ENCODE data around the gene R3HDM4.
"Not testable (repeated sequence)": the region's sequence is repeated elsewhere in the genome, so short reads cannot be mapped to it uniquely, and the experiment has no call there.

Gene R3HDM4

DNA sequence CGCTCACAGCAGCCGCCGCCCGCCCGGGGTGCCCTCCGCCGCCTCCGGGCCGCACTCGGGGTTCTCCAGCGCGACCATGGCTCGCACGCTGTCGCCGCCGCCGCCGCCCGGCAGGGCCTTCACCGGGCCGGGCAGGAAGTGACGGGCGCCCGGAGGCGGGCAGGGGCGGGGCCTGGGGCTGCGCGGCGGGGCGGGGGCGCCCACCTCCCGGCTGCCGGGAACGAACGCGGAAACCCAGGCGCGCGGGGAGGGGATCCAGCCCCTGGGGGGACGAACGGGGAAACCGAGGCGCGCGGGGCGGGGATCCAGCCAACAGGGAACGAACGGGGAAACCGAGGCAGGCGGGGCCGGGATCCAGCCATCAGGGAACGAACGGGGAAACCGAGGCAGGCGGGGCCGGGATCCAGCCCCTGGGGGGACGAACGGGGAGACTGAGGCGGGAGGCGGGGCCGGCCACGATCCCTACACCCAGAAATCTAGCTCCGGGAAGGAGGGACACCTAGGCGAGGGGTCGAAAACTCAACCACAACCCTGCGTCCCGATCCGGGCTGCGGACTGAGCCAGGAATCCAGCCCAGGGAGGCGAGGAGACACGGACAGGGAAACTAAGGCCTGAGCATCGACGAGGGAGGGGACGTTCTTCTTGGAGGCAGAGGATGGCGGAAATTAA lies at the start of gene R3HDM4:
TSS of gene R3HDM4 (minus strand) at position 140 of the 669 bp plus-strand sequence. CDS start at position 78, 62 bp downstream.
- no peak for FAIRE-seq

DNA sequence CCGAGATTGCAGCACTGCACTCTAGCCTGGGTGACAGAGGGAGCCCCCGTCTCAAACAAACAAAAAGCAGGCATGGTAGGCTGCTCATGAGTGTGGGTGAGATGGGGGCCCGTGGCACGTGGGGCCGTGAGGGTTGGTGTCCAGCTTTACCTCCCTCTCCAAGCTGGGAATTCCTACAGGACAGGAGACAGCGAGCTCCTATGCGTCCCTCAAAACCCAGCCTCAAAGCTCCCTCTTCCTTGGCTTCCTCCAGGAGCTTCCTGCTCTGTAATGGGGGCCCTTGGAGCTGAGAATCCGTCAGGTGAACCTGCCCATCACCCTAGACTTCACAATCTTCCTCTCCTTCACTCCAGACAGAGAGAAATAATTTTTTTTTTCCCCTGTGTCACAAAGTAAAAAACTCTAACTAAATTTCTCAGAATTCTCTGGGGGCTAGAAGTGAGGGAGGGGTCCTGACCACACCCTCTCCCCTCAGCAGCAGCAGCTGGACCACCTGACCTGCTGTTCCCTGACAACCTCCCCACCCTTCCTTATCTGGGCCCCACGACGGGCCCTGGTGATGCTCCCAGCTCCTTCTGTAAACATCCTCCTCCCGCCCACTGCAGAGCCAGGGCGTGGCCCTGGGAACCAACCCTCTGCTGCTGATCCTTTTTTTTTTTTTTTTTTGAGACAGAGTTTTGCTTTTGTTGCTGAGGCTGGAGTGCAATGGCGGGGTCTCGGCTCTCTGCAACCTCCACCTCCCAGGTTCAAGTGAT lies 49.0 kb upstream of the R3HDM4 start:
- FAIRE-seq: no peak

DNA sequence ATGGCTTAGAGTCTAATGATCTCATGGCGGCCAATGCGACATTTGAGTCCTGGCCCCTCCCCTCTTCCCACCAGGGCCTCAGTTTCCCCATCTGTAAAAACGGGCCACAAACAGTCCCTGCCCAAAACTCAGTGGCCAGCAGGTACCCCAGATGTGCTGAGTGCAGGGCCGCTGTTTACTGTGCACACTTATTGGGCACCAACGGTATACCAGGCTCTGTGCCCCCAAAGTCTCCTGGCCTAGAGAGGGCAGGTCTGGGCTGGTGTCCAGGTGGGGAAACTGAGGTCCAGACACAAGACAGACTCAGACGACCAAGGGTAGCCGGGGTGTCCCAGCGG lies 47.6 kb upstream of the R3HDM4 start:
- no peak for FAIRE-seq

DNA sequence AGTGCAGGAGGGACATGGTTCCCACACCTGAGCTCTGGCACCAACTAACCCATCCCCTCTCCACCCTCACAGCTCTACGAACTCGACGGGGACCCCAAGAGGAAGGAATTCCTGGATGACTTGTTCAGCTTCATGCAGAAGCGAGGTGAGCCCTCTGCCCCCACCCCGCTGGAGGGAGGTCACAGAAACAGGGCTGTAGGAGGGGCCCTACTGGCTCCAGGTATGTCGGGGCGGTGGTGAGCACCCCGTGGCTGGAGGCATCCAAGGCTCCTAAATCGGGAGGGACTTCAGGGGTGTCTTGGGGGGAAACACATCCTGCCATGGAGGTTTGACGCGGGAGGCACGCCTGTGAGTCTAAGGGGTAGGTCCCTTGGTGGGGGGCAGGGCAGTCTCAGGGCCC lies 47.0 kb upstream of the R3HDM4 start:
- FAIRE-seq: no peak

DNA sequence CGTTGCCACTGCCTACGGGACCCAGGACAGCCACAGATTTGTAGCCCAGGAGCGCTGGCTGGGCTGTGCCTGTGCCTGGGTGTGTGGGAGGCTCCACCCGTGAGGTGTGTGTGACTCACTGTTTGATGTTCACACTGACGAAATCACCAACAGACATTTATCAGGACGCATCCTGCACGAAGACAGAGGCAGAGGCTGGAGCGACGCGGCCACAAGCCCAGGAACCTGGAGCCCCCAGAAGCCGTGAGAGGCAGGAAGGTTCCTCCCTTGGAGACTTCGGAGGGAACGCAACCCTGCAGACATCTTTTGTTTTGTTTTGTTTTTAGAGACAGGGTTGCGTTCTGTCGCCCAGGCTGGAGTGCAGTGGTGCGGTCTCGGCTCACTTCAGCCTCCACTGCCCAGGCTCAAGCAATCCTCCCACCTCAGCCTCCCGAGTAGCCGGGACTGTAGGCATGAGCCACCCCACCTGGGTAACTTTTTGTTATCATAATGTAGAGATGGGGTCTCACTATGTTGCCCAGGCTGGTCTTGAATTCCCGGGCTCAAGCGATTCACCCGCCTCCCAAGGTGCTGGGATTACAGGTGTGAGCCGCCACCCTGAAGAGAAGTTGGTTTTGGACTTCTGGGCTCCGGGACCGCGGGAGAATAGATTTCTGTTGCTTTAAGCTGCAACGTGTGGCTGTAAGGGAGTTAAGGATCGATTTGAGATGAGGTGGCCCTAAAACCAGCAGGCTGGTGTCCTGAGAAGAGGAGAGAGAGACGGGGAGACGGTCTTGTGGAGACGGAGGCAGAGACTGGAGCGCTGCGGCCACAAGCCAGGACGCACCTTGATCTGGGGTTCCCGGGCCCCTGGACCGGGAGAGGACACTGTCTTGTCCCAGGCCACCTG lies 46.2 kb upstream of the R3HDM4 start:
- no peak for FAIRE-seq

DNA sequence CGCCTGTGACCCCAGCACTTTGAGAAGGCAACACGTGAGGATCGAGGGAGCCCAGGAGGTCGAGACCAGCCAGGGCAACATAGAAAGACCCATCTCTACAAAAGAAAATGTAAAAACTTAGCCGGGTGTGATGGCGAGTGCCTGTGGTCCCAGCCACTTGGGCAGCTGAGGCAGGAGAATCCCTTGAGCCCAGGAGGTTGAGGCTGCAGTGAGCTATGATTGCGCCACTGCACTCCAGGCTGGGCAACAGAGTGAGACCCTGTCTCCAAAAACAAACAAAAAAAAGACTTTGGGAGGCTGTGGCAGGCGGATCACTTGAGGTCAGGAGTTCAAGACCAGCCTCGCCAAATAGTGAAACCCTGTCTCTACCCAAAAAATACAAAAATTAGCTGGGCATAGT lies 44.6 kb upstream of the R3HDM4 start:
- not testable (repeated sequence) for FAIRE-seq

DNA sequence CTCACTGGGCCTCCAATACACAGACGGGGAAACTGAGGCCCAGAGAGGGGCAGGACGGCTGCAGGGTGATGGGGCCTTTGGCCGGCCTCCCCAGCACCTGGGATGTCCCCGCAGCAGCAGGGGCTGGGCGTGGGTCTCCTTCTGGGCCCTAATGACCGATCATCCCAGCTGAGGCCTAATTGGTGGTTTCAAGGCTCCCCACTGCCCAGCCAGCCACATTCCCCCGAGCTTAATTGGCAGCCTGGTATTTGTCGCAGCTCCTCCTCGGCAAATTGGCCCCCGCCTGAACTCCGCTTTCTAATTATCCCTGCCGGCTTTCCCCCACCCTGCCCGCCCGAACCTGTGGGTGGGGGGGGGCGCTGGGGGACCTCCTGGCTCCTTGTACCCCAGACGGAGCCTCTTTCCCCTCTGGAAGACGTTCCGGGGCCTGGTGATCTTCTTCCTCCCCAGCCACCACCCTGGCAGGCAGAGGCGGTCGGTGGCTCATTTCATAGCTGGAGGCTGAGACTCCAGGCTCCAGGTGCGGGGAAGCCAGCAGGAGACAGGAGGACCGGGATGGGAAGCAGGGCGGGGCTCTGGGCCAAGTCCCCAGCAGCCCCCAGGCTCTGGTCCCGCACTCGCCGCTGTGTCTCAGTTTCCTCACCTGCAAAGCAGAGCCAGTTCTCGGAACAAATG lies 43.9 kb upstream of the R3HDM4 start:
- FAIRE-seq: no peak

DNA sequence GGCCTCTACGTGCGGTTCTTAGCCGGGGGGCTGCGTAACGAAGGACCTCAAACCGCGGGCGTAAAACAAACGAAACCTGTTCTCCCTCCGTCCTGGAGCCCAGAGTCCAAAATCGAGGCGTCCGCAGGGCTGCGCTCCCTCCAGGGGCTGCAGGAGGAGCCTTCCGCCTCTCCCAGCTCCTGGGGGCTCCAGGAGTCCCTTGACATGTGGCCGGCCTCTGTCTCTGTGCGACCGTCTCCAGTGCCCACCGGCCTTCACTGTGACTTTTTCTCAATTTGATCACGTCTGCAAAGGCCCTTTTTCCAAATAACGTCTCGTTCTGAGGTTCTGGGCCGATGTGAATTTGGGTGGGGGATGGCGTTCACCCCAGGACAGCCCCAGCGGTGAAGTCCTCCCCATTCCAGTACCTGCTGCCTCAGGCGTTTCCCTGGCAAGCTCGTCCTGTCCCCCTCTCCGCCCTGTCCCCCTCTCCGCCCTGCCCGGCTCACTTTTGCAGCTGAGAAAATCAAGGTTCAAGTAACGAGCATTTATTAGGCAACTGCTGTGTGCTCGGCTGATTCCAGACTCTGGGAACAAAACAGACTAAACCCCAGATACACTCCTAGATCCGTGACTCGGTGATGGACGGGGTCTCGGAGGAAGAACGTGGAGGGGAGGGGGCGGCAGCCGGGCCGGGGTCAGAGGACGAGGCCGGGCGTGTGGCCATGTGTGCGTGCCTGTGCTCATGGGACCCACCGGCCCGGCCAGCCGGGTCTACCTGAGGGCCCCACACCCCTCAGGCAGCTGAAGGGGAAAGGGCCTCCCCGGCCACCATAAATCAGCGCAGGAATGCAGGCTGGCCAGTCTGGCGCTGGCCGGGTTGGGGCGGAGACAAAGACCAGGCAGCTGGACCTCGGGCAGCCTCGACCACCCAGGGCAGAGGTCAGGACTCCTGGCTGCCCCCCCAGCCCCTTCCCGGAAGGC lies 43.1 kb upstream of the R3HDM4 start:
- FAIRE-seq: no peak

DNA sequence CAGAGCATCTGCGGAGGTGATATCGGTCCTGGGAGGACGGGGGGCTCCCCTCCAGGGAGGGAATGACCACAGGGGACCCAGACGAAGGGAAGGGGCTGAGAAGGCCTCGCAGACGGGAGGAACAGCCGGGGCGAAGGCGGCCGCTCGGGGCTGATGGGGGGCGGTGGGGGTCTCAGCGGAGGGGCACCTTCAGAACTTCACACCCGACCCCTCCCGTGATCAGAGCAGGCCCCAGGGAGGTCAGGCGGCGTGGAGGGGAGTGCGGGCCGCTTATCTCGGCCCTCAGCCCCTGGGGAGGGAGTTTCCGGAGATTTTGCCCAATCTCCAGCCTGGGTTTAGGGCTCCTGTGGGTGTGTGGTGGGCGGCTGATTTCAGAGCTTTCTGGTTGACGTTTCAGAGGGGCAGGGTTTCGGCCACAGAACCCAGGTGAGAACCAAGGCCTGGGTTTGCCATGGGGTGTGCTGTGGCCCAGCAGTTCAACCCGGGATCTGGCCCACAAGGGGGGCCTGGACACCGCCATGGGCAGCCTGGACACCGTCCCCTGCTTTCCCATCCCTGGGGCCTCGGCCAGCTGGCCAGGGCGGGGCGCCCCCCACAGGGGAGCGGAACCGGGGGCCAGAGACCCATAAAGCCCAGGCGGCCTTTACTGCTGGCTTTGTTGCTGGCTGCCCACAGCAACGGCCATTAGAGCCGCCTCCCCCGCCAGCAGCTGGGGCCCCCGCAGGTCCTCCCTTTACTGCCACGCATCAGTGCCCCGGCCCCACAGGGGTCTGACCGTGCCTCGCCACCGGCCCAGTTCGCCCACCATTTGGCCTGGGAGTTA lies 41.9 kb upstream of the R3HDM4 start:
- FAIRE-seq: no peak

DNA sequence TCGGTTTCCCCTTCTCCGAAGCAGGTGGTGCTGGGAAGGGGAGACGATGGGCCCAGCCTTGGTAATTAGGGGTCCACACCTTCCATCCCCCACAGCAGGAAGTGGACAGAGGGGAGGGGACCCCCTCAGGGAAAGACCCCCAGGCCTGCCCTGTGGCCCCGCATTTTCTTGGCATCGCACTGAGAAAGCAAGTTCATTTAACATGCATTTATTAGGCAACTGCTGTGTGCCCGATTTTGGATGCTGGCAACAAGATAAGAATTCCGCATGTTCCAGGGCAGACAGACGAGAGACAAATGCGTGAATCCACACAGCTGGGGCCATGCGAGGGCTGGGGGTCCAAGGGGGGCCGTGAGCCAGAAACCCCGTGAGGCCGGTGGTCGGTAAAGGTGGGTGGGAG lies 41.3 kb upstream of the R3HDM4 start:
- FAIRE-seq: no peak

DNA sequence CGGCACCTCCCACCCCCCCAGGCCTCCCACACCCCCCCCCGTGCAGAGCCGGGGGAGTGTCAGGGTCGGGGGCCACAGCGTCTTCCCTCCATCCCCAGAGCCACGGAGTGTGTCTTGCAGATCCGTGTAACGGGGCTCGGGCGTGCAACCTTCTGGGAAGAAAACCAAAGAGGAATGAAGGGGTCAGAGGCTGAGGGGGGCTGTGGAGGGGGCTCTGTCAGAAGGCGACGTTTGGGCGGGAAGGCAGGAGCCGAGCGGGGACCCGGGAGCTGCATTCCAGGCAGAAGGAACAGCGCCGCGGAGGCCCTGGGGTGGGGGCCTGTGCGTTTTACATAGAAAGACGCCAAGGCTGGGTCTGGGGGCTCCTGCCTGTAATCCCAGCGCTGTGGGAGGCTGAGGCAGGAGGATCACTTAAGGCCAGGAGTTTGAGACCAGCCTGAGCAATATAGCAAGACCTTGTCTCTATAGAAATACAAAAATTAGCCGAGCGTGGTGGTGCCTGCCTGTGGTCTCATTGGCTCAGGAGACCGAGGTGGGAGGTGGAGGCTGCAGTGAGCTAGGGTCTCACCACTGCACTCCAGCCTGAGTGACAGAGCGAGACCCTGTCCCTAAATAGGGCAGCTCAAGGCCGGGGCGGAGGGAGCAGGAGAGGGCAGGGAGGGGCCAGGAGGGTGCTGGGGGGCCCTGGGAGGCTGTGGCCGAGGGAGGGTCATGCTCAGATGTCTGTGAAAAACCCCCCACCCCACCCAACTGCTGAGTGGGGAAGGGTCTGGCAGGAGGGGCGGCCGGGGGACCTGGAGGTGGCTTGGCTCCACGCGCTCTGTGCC lies 40.6 kb upstream of the R3HDM4 start:
- no peak for FAIRE-seq

DNA sequence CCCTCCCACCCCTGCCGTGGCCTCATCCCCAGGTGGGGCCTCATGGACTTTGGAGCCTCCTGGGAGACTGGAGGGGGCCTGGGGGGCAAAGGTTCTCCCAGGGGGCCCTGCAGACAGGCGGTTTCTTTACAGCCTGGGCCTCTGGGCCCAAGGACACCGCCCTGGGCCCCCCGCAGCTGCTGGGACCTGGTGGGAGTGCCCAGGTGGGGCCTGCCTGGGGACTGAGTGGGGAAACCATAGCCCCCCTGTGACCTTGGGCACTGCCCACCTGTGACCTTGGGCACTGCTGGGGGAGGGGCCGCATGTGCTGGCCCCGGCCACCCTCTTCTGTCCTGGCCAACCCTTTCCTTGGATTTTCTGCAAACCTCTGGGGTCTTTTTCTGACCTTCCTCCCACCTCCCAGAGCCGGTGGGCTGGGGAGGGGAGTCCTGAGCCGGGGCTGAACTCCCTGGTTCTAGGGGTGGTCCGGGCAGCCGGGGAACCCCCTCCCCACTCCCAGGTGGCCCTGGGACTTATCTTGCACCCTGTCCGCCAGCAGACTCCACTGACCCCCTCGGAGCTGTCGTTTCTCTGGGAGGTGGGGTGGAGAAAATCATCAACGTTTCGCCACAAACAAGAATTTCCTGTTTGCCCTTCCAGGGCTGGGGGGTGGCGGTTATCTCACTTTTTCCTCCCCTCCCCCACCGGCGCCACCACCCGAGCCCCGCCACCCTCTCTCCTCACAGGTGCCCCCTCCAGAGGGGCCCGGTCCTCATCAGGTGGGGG lies 39.8 kb upstream of the R3HDM4 start:
- FAIRE-seq: no peak

DNA sequence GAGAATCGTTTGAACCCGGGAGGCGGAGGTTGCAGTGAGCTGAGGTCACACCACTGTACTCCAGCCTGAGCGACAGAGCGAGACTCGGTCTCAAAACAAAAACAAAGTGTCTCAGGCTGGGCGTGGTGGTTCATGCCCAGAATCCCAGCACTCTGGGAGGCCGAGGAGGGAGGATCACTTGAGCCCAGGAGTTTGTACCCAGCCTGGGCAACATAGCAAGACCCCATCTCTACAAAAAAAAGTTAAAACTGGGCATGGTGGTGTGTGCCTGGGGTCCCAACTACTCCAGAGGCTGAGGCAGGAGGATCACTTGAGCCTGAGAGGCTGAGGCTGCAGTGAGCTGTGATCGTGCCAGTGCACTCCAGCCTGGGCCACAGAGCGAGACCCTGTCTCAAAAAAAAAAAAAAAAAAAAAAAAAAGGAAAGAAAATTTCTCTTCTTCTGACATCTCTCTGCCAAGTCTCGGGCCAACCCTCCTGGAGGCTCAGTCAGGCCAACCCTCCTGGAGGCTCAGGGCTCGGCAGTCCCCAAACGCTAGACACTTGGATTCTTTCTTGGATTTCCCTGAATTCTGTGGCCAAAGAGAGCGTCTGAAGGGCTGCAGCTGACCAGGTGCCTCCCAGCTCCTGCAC lies 39.1 kb upstream of the R3HDM4 start:
- no peak for FAIRE-seq

DNA sequence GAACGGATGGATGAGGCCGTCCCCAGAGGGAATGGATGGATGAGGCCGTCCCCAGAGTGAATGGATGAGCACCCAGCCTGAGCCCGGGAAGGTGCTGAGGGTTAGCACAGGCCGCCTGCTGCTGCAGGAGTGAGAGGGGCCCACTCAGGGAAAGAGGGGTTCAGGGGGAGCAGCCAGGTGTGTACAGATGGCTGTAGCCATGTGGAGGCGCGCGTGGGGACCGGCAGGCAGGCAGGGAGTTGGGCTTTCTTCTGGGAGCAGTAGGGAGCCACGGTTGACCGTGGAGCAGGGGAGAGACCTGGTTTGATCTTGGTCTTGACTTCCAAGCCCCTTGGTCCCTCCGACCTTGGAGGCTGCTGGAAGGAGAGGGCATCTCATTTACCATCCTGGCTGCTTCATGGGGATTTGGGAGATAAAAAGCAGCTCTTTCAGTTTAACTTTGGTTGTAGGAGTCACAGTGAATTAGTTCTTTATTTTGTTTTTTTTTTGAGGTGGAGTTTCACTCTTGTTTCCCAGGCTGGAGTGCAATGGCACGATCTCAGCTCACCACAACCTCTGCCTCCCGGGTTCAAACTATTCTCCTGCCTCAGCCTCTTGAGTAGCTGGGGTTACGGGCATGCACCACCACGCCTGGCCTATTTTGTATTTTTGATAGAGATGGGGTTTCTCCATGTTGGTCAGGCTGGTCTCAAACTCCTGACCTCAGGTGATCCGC lies 37.5 kb upstream of the R3HDM4 start:
- no peak for FAIRE-seq

DNA sequence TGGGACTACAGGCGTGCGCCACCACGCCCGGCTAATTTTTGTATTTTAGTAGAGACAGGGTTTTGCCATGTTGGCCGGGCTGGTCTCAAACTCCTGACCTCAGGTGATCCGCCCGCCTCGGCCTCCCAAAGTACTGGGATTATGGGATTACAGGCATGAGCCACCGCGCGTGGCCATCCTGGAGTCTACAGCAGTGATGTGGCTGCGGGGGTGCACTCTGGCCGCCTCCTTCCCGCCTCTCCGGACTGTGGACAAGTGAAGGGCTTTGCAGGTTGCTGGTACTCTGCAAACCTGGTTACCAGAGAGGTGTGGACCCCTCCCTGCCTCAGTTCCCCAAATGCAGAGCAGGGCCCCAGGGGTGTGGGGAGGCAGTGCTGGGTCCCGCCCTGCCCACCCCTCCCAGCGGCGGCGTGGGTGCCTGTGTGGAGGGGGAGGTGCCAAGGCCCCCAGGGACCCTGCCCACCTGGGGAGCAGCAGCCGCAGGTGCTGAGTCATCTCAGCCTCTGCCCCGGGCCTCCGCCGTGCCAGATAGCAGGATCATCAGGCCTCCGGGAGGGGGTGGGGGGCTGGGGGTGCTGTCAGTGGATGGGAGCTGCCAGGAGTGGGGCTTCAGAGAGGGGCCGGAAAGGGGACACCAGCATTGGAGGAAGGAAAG lies 36.0 kb upstream of the R3HDM4 start:
- no peak for FAIRE-seq

DNA sequence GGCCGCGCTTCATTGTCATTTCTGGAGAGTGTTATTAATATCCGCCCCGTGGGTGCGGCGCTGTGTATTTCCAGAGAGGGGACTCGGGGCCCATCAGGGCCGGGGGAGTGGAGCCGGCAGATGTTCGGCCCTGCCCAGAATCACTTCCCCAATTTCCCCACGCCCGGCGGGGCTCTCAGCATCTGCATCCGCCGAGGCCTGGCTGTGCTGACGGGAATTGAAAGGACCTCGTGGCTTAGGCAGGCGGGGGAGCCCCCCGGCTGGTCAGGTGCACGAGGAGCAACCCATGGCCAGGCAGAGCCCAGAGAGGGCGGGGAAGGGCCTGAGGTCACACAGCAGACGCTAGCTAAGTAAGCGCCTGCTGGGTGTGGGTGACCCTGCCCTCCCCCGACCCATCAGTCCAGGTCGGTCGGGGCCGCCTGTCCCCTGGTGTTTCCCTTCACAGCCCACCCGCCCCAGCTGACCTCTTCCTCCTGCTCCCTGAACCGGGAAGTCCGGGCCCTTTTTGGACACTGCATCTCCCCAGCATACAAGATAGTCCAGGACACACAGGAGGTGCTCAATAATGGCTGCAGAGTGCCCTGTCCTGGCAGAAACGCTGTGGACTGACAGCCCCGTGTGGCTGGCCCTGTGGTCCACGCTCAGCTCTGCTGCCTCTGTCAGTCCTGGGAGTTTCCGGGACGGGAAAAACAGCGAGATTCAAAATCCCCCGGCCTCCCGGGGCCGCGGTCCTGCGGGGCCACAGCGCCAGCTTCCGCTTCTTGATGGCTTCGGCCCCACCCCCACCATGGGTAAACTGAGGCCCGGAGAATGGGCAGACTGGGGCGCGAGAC lies 34.9 kb upstream of the R3HDM4 start:
- no peak for FAIRE-seq

Measured in G401.6 (cell line).